NCI-H1436 treated with DMSO at 0.1 percent for 48 hours (cell line): ENCODE data around the gene RASL11A.
"Not testable (repeated sequence)": the region's sequence is repeated elsewhere in the genome, so short reads cannot be mapped to it uniquely, and the experiment has no call there.

Experiments
- DNase-seq: peaks from one replicate; lab custom pipeline; 2025; lab: John Stamatoyannopoulos, UW

RASL11A gene, protein sequence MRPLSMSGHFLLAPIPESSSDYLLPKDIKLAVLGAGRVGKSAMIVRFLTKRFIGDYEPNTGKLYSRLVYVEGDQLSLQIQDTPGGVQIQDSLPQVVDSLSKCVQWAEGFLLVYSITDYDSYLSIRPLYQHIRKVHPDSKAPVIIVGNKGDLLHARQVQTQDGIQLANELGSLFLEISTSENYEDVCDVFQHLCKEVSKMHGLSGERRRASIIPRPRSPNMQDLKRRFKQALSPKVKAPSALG

DNA sequence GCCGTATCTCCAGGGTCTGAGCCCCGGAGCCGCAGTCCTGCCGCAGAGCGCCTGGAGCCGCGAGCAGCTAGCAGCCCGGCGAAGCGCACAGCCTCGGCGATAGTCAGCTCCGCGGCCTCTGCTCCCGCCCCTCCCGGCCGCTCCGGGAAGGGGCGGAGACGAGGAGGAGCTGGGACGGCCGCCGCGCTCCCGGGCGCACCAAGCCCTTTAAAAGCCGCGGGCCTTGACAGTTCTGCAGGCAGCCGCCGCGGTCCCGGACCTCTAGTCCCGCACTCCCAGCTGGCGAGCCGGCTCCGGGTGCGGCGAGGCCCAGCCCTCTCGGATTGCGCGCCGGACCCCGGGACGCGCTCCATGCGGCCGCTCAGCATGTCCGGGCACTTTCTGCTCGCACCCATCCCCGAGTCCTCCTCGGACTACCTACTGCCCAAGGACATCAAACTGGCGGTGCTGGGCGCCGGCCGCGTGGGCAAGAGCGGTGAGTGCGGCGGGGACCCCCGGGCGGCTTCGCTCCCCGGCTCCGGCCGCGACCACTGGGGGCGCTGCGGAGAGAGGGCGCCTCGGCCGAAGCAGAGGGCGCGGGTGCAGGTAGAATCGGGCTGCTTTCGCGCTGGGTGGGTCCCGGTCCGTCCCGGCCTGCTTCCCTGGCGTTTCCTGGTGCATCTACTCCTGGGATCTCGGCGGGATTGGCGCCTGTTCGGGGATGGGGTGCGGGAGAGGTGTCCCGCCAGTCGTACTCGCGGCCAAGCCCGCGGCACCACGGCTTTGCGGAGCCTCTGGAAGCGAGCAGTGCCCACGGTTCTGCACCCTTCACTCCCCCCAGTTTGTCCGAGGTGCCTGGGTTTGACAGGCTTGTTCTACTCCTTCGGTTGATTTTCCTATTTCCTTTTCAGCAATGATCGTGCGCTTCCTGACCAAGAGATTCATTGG is at the start of gene RASL11A:
Gene RASL11A, plus strand, starts transcription at position 237 of the 927 bp plus-strand sequence. Its CDS starts 115 bp downstream, at position 352.
- DNase-seq: no peak

DNA sequence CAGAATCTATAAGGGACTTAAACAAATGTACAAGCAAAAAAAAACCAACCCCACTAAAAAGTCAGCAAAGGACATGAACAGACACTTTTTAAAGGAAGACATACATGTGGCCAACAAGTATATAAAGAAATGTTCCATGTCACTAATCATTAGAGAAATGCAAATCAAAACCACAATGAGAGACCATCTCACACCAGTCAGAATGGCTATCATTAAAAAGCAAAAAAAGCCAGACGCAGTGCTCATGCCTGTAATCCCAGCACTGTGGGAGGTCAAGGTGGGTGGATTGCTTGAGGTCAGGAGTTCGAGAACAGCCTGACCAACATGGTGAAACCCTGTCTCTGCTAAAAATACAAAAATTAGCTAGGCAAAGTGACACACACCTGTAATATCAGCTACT is 48.5 kb upstream of the RASL11A start:
- DNase-seq: not testable (repeated sequence)

DNA sequence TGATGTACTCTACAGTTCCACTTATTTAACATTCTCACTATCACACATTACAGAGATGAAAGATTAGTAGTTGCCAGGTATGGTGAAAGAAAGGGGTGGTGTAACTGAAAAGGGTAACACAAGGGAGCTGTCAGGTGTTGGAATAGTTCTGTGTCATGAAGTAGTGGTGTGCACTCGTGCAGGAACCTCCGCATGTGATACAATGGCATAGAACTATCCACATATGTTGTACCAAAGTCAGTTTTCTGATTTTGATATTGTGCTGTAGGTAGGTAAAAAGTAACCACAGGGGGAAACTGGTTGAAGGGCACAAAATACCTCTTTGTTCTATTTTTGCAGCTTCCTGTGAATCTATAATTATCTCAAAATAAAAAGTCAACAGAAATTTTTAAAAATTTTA is 43.6 kb upstream of the RASL11A start:
- DNase-seq: no peak

DNA sequence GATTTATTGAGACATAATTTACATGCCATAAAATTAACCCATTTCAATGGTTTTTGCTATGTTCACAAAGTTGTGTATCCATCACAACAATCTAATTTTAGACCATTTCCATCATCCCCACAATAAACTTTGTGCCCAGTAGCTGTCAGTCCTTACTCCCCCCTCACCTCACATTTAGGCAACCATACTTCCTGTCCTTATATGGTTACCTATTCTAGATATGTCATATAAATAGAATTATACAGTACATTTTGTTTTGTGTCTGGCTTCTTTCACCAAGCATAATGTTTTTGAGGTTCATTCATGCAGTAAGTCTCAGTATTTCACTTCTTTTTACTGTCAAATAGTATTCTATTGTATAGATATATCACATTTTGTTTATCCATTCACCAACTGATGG is 42.5 kb upstream of the RASL11A start:
- DNase-seq: no peak

DNA sequence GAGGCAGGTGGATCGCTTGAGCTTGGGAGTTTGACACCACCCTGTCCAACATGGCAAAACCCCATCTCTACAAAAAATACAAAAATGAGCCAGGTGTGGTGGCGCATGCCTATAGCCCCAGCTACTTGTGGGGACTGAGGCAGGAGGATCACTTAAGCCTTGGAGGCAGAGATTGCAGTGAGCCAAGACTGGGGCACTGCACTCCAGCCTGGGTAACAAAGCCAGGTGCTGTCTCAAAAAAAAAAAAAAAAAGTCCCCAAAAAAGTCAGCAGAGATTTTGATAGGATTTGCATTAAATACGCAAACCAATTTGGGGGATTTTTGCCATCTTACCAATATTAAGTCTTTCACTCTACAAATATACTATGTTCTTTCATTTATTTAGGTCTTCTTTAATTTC is 41.0 kb upstream of the RASL11A start:
- no peak for DNase-seq

DNA sequence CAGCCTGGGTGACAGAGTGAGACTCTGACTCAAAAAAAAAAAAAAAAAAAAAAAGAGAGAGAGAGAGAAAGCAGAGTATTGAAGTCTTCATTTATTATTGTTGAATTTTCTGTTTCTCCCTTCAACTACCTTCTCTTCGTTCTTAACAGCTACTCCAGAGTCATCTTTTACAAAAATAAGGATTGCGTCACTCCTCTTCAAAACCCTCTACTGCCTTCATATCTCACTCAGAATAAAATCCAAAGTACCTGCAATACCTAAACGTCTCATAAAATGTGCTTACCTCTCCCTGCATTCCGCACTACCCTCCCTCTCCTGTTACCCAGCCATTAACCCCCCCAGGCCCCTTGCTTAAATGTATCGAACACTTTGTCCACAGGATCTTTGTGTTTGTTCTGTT is 36.7 kb upstream of the RASL11A start:
- DNase-seq: no peak

DNA sequence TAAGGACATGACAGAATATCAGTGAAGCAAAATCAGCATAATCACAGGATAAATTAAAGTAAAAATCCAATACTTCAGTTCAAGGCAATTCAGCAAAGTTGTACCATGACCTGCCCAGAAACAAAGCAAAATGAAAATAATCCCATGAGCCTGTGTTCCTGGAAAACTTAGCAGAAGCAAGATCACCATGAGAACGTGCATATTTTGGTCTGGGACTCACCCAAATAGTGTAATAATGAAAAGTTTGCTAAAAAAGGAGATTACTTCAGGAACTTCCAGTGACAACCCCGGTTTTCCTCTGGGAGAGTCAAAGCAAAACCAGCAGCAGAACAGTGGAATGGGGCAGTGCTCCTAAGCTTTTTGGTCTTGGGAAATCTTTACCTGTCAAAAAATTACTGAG is 34.2 kb upstream of the RASL11A start:
- DNase-seq: no peak

DNA sequence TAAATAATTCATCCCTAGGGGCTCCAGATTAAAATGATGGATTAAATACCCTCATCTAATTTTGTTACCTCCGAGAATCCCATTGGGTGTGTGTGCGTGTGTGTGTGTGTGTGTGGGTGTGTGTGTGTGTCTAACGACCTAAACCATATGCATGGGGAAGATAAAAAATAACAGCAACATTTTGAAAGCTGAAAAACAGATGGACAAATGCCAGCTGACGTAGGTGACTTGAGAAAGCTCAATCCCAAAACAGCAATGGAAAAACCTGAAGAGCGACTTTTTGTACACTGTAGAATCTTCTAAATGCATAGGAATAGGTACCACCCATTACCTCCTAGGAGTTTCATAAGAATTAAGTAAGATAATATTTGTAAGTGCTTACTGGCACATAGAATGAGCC is 27.9 kb upstream of the RASL11A start:
- no peak for DNase-seq

DNA sequence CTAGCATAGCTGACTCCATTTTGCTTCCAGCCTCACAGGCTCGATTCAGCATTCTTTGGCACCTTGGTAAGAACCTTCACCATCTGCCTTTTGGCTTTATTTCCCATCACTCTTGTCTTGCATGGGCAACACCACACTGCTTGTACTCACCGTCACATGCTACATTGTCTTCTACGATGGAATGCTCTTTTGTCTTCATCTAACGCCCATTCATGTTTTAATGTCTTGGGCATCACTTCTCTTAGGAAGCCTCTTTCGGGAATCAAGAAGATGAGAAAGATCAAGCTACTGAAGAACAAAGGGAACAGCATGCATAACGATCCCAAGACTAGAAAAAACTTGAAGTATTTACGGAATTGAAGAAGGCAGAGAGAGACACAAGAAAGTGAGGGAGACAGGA is 25.0 kb upstream of the RASL11A start:
- DNase-seq: no peak

DNA sequence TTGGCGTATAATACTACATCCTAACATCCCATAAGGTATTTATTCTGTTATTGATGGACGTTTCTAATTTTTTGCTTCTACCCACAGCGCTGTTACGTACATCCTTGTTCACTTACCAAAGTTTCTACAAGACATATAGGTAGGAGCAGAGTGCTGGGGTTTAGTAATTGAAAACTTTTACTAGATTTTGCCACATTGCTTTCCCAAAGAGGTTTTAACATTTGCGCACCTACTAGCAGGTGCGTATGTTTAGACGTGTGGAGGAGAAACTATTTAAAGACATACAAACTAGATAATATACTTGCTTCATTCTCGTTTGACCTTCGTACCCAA is 19.8 kb upstream of the RASL11A start:
- DNase-seq: no peak

DNA sequence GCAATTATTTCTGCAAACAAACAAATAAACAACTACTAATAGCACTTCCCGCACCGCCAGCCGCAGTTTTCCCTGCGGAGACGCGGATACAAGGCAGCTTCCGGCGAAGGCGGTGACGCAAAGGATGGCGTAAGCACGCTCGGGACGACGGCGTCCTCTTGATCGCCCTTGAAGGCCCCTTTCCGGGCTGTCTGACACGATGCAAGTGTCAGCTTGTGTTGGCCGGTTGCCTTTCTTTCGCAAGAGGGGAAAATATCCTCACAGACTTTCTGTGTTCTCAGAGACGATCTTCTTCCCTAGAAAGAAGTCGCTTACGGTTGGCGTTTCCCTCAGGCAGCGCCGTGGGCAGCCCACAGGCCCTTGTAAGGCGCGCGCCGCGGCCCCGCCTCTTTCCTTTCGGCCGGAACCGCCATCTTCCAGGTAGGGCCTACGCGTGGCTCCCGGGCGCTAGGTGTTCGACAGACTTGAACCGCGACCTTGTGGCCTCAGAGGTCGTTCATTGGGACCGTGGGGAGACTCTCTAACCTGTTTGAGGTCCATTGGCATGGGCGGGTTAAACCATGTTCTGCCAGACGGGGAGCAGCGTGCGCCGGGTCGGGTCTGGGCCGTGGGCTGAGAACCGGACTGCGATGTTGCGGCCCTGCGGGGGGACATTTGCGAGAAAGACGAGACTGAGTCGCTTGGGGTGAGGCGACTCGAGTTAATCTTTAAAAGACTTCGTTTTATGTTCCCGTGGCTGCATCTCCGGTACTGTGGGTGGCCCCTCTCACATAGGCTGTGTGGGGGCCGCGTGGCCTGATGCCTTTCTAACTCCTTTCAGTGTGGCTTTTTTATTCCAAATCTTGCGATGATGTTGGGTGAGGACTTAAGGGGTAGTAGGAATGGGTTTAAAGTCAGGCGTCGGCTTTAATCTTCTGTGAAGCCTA is 19.2 kb upstream of the RASL11A start, which contains the start of gene RPL21:
Gene RPL21, plus strand, starts transcription at position 393 of the 926 bp plus-strand sequence. CDS start 2,219 bp downstream, outside the sequence.
- DNase-seq: peak; percentile 65

DNA sequence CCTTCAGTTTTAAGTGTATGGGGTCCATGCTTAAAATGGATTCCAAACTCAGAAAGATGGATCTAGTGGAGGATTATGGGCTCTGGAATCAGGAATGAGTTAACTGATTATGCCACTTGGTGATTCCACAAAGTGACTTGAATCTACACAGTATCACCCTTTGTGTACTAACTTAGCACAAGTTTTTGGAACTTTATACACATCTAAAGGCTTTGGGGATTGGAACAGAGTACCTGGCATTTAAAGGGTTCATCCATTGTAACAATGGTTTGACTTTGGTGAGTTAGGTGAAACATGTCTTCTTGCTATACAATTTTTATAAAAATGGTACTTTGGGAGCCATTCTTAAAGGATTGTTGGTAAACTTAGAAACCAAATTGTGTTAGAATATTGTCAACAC is 18.2 kb upstream of the RASL11A start:
- no peak for DNase-seq

DNA sequence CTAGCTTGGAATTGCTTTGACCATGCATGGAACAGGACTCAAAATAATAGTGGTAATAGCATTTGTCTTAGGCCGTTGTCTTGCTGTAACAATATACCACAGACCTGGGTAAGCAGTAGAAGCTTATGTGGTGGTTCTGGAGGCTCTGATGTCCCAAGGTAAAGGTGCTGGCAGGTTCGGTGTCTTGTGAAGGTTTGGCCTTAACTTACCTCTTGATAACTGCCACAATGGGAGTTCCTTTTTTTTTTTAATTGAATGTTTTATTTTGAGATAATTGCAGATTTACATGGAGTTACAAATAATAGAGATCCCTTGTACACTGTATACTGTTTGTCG is 13.4 kb upstream of the RASL11A start:
- no peak for DNase-seq

DNA sequence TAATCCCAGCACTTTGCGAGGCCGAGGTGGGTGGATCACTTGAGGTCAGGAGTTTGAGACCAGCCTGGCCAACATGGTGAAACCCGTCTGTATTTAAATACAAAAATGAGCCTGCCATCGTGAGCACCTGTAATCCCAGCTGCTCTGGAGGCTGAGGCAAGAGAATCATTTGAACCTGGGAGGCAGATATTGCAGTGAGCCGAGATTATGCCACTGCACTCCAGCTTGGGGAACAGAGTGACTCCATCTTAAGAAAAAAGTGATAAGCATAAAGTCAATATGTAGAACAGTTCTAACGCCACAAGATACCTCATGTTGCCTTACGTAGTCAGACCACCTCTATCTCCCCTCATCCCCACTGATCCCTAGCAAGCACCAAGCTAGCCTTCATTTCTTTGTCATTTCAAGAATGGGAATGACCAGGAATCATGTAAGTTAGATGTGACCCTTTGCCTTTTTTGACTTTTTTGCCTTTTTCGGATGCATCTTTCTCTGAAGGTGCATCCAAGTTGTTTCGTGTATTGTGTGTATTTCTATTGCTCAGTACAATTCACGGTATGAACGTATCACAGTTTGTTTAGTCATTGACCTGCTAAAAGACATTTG is 12.9 kb upstream of the RASL11A start:
- DNase-seq: no peak

DNA sequence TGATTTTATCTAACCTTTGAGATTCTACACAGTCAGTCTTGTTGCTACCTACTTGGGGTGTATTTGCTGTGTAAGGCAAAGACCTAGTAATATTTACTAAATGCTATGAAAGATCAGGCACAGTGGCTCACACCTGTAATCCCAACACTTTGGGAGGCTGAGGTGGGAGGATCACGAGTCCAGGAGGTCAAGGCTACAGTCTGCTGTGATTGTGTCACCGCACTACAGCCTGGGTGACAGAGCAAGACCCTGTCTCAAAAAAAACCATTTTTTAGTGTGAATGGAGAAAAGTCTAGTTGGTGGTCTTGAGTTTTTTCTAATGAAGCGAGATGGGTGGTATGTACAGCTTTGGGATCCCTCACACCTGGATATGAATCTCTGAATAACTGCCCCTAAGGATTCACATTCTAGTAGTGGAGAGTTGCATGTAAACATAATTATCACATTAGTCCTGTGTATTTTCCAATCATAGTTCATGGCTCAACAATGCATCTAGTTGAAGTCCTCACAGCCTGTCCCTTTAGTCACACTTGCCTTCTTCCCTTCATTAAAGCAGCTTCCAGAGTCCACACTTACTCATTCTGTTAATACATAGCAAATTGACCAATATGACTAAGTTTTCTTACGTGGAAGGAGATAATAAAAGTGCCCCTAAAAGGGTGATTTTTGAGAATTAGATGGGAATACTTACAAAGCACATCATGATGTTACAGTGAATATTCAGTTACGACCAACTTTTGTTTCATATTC is 11.8 kb upstream of the RASL11A start:
- no peak for DNase-seq

DNA sequence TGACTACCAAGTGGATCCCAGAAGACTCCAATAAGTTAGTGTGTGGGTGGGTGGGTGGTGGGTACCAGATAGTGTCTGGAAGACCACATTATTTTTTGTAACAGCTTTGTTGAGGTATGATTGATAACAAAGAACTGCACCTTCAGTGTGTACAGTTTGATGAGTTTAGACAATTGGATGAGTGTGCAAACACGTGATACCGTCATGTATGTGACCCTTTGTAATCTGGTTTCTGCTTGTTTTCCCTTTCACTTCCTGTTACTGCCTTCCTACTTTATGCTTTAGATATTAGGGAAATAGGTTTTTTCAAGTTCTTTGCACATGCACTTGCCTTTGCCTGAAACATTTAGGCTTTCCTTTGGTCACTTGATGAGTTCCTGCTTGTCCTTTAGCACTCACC is 10.8 kb upstream of the RASL11A start:
- no peak for DNase-seq

DNA sequence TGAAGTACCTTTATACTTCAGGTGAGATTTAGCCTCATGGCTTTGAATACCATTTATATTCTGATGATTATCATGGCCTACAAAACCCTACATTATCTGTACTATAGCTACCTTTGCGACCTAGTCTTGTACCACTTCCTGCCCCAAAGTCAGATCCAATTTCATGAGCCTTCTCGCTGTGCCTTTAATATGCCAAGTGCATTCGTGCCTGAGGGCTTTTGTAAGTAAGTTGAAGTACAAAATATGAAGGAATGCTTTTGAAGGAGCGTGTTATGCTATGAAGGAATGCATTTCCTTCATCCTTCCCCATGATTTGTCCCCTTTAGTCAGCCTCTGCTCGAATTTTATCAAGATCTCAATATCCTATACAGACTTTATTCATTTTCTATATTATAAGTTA is 9.2 kb upstream of the RASL11A start:
- no peak for DNase-seq

DNA sequence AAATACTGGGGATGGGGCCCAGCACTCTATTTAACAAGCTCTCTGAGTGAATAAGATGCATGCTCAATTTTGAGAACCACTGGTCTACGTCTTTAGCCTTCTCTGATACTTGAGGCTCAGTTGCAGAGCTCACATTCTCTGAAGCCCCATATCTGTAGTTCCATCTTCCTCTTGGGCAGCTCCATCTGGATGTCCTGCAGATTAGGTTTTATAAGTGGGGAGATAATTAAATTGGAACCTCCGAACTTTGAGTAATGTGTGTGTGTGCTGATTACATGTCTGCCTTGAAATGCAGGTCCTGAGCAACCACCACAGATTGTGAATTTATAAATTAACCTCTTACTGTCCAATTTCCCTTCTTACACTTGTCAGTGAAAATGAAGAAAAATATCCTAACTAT is 7.2 kb upstream of the RASL11A start:
- no peak for DNase-seq

DNA sequence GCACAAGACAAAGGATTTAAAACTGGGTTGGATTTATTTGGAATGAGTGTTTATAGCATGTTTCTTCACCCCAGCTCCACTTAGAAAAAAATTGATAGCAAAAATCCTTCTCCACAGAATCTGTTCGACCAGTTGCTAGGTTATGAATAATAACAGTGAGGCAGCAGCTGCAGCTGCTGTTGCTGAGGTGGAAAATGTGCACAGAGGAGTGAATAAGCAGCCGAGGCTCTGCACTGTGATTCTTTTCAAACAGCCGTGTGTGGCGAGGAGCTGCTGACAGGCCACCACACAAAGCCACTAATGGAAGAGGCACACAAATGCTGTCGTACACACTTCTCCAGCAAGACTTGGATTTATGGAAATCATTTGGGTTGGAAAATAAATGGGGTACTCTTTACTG is 6.4 kb upstream of the RASL11A start:
- no peak for DNase-seq

DNA sequence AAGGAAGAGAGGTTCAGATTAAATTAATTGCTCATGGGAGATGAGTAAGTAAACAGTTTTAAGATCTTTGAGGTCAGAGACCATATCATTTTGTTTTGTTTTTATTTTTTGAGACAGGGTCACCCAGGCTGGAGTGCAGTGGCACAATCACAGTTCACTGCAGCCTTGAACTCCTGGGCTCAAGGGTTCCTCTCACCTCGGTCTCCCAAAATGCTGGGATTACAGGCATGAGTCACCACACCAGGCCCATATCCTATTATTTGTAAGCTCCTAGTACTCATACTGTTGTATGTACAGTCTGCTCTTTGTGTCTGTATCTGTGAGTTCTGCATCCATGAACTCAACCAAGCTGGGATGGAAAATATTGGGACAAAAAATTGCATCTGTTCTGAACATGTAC is 6.0 kb upstream of the RASL11A start:
- DNase-seq: no peak

DNA sequence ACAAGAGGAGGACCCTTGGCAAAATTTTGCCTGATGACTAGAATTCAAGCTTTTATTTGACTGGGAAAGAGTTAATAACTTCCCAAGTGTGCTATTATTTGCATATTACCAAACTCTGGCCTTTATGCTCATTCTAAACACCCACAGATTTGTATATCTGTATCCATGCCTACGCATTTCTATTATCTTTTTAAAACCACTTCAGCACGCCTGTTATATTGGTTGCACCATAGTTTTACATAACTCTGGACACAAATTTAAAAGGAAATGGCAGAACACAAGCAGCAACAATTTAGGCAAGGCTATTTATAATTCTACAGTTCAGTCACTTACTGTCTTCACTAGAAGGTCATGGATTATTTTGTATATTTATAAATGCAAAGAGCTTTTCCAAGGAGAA is 3.7 kb upstream of the RASL11A start:
- DNase-seq: no peak
